Measurements from ENCODE around the gene DENND2A. TPM values are rescaled to one million over a fixed set of nuclear protein-coding genes. Genes with fewer than 3 reads are reported as not detected.
A peak's percentile ranks its signal among the peaks of the same experiment; 100 is the strongest.

DENND2A gene
- polyA plus RNA-seq, 3 donors = not detected

DNA sequence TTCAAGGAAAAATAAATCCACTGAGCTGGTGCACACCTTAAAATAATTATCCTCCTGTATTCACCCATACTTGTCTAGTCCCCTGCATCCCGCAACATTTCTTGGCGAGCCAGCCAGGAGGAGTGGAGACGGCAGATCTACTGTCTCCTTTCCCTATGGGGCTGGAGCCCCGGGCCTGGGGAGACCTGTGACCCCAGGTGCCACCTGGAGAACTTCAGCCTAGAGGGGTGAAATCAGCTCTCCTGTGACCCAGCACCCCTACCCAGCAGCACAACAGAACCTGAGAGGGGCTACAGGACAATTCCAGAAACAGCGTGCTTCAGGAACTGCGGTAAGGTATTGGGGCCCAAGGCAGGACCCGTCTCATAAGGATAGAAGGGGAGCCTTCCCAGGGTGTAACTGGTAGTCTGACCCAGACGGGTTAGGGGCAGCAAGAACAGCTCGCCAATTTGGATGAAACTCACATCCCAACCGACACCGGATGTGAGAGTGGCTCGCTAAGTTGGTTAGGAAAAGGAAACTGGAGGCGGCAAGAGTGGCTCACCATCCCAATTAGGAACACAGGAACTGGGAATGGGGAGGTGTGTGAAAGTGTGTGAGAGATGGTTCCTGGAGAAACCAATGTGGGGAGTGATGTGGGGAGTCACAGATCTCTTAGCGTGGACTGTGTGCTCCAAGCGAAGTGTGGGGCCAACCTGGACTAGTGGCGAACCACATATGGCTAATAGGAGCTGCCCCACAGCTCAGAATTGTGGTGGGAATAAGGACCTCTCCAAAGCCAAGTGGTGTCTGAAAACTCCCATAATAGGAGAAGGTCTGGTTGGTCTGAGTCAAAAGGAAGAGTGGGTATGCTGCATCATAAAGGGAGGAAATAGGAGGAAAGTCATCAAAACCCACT lies 15.1 kb upstream of the DENND2A start:
- peak overlapping the region; percentile 47 to 66 for H3K27ac ChIP-seq (ENCODE audit: low read depth in 1 of 2, low read length in 2 of 2)
- peak overlapping the region; percentile 62 for H3K4me2 ChIP-seq (replicated peaks; ENCODE audit: extremely low read depth, low read length, poor library complexity, severe bottlenecking)
- intact Hi-C loops (cut with micrococcal nuclease) = loop anchor here (10.0 kb wide), 2 partner anchors 171 to 359 kb away; partner anchors contain the start of gene MRPS33 (in 1 of the 2)
- H3K9ac ChIP-seq (ENCODE audit: insufficient read depth, low read length, poor library complexity, severe bottlenecking) = no peak overlapping the region
- Mint-ChIP-seq H3K36me3 (no peaks in the 10 kb centered on the region), H3K9me3 (peaks cover 0 to 2% (median 0%) of the 10 kb centered on the region in 7 donors), H3K4me3 (peak overlapping the region in 1 of 2 donors; percentile 67), H3K27ac (peak overlapping the region; percentile 42 to 93 (median 91)), H3K27me3 (ENCODE audit: low read depth in 3 of 3) (peaks cover 3 to 6% (median 5%) of the 10 kb centered on the region in 3 donors), H3K4me1 (peaks cover 41% of the 10 kb centered on the region)
- H3K4me3 ChIP-seq (replicated peaks in 1 of 3; ENCODE audit: low read depth in 2 of 3, low read length in 3 of 3) = peak overlapping the region in 1 of 3 experiments; percentile 45
- no peaks in the 10 kb centered on the region for H3K36me3 ChIP-seq (replicated peaks in 1 of 2; ENCODE audit: control insufficient read depth in 1 of 2, insufficient read depth in 2 of 2, low read length in 2 of 2)
- DNase-seq = peak in 1 of 3 donors; percentile 19
- H3K4me1 ChIP-seq (ENCODE audit: control insufficient read depth in 1 of 2, insufficient read depth in 2 of 2, low read length in 2 of 2) = peaks cover 30 to 32% of the 10 kb centered on the region in 2 donors
- TF ChIP-seq, protein P1, sequence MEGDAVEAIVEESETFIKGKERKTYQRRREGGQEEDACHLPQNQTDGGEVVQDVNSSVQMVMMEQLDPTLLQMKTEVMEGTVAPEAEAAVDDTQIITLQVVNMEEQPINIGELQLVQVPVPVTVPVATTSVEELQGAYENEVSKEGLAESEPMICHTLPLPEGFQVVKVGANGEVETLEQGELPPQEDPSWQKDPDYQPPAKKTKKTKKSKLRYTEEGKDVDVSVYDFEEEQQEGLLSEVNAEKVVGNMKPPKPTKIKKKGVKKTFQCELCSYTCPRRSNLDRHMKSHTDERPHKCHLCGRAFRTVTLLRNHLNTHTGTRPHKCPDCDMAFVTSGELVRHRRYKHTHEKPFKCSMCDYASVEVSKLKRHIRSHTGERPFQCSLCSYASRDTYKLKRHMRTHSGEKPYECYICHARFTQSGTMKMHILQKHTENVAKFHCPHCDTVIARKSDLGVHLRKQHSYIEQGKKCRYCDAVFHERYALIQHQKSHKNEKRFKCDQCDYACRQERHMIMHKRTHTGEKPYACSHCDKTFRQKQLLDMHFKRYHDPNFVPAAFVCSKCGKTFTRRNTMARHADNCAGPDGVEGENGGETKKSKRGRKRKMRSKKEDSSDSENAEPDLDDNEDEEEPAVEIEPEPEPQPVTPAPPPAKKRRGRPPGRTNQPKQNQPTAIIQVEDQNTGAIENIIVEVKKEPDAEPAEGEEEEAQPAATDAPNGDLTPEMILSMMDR (IDR thresholded peaks at IDR 0.05) = no peak
- WGBS (ENCODE audit: insufficient coverage) = 77% methylated on average over 11 of the region's 16 CpGs
- no peaks in the 10 kb centered on the region for H4K20me1 ChIP-seq (ENCODE audit: insufficient read depth, low read length)
- no peaks in the 10 kb centered on the region for H3K27me3 ChIP-seq (ENCODE audit: control insufficient read depth in 2 of 2, insufficient read depth in 2 of 2, low read length in 2 of 2)
- H3K79me2 ChIP-seq (ENCODE audit: insufficient read depth, low read length) = no peaks in the 10 kb centered on the region
- H2AFZ ChIP-seq (ENCODE audit: insufficient read depth, low read depth, low read length, poor library complexity, severe bottlenecking) = no peak overlapping the region
- no peaks in the 10 kb centered on the region for H3K9me3 ChIP-seq (replicated peaks in 1 of 2; ENCODE audit: control insufficient read depth in 1 of 2, insufficient read depth in 1 of 2, low read length in 2 of 2)

DNA sequence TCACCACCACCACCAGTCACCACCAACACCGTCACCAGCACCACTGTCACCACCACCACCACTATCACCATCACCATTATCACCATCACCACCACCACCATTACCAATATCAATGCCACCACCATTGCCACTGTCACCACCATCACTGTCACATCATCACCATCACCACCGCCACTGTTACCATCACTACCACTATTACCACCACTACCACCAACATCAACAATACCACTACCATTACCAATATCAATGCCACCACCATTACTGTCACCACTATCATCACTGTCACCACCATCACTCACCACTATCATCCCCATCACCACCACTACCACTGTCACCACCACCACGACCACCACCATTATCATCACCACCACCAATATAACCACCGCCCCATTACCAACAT lies 14.0 kb upstream of the DENND2A start:
- TF ChIP-seq, protein P1 (IDR thresholded peaks at IDR 0.05) = no peak
- Histone ChIP-seq H3K36me3 (replicated peaks in 1 of 2; ENCODE audit: control insufficient read depth in 1 of 2, insufficient read depth in 2 of 2, low read length in 2 of 2) (no peaks in the 10 kb centered on the region), H3K4me1 (ENCODE audit: control insufficient read depth in 1 of 2, insufficient read depth in 2 of 2, low read length in 2 of 2) (peaks cover 30 to 33% of the 10 kb centered on the region in 2 donors), H3K9me3 (replicated peaks in 1 of 2; ENCODE audit: control insufficient read depth in 1 of 2, insufficient read depth in 1 of 2, low read length in 2 of 2) (no peaks in the 10 kb centered on the region), H3K4me2 (replicated peaks; ENCODE audit: extremely low read depth, low read length, poor library complexity, severe bottlenecking) (no peak overlapping the region), H3K79me2 (ENCODE audit: insufficient read depth, low read length) (no peaks in the 10 kb centered on the region), H2AFZ (ENCODE audit: insufficient read depth, low read depth, low read length, poor library complexity, severe bottlenecking) (no peak overlapping the region), H3K27ac (ENCODE audit: low read depth in 1 of 2, low read length in 2 of 2) (no peak overlapping the region), H4K20me1 (ENCODE audit: insufficient read depth, low read length) (no peaks in the 10 kb centered on the region), H3K9ac (ENCODE audit: insufficient read depth, low read length, poor library complexity, severe bottlenecking) (no peak overlapping the region), H3K27me3 (ENCODE audit: control insufficient read depth in 2 of 2, insufficient read depth in 2 of 2, low read length in 2 of 2) (no peaks in the 10 kb centered on the region), H3K4me3 (replicated peaks in 1 of 3; ENCODE audit: low read depth in 2 of 3, low read length in 3 of 3) (no peak overlapping the region)
- Mint-ChIP-seq H3K27me3 (ENCODE audit: low read depth in 3 of 3) (peaks cover 5 to 7% (median 6%) of the 10 kb centered on the region in 3 donors), H3K36me3 (no peaks in the 10 kb centered on the region), H3K27ac (no peak overlapping the region), H3K4me3 (no peak overlapping the region), H3K9me3 (peaks cover 0 to 2% (median 0%) of the 10 kb centered on the region in 7 donors), H3K4me1 (peaks cover 43% of the 10 kb centered on the region)
- intact Hi-C loops (cut with micrococcal nuclease) = loop anchor here (10.0 kb wide), 2 partner anchors 170 to 360 kb away; partner anchors contain the start of gene MRPS33 (in 1 of the 2)
- DNase-seq = no peak
- 100% methylated on average over 4 of the region's 4 CpGs for WGBS (ENCODE audit: insufficient coverage)

Data from CD14-positive monocyte (primary cell).